Measurements from ENCODE around the gene TMEM9.
A peak's percentile ranks its signal among the peaks of the same experiment; 100 is the strongest.

TMEM9 gene
- 5.4 to 18.9 (median 10.3) reads per million in 9 experiments for total RNA-seq

DNA sequence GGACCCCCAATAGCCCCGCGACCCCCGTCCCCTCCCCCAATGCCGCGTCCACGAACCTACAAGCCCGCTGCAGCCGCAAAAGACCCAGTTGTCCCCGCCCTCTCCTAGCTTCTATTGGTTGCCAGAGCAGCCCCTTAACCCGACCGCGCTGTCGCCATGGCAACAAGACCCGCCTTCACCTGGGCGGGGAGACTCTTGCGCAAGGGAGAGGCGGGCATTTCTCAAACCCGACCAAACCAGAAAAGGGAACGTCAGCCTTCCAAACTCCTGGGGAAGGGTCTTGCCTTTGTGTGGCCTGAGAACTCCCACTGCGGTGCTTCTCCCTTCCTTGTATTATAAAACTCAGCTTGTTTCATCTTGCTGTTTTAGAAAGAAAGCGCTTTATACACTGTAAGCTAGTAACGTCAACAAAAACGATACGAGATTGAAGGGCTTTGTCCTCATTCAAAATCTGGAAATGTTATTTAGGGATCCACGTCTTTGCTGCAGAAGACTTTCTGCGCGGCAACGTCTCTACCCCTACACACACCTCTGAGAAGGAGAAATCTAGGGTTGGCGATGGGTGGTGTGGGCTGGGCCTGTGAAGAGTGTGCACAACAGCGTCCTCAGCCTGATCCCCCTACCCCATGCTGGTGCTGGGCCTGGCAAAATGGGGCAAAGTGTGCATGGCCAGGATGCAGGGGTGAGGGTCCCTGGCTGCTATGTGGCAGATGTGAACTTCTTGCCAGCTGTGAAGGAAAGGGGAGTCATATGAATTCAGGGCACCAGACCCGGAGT is at the start of gene TMEM9:
Gene TMEM9 (minus strand): TSS at position 86 of the 777 bp plus-strand sequence. CDS start 551 bp downstream, outside the sequence.
- Mint-ChIP-seq H3K4me3 (peak within 1 kb of the TSS; percentile 87 to 95), H3K27me3 (peaks cover 30 to 35% of the 10 kb centered on the region in 2 donors), H3K4me1 (ENCODE audit: low read depth in 2 of 2) (peaks cover 14 to 25% of the 10 kb centered on the region in 2 donors), H3K36me3 (ENCODE audit: insufficient read depth) (peaks cover 13% of the 10 kb centered on the region), H3K9me3 (no peaks in the 10 kb centered on the region), H3K27ac (peak within 1 kb of the TSS; percentile 88 to 92)
- DNase-seq (peak; percentile 99), ATAC-seq (replicated peaks) (peak; percentile 97)

GRCh38 chr1:201198598-201198997 is 44.3 kb upstream of the TMEM9 start:
- no peak for DNase-seq
- H3K4me3 Mint-ChIP-seq, result no peak overlapping the region
- ATAC-seq (replicated peaks), result no peak
- peaks cover 13 to 15% of the 10 kb centered on the region in 2 donors for H3K27me3 Mint-ChIP-seq
- H3K27ac Mint-ChIP-seq, result no peak overlapping the region
- H3K36me3 Mint-ChIP-seq (ENCODE audit: insufficient read depth), result peaks cover under 1% of the 10 kb centered on the region
- no peaks in the 10 kb centered on the region for H3K9me3 Mint-ChIP-seq
- no peaks in the 10 kb centered on the region for H3K4me1 Mint-ChIP-seq (ENCODE audit: low read depth in 2 of 2)

- no peak for DNase-seq
These were observed 39.8 kb upstream of the TMEM9 start for GRCh38 chr1:201194046-201194445.

GRCh38 chr1:201192261-201192788 is 38.1 kb upstream of the TMEM9 start:
- DNase-seq (no peak), ATAC-seq (replicated peaks) (no peak)
- Mint-ChIP-seq H3K27ac (no peak overlapping the region), H3K9me3 (no peaks in the 10 kb centered on the region), H3K4me1 (ENCODE audit: low read depth in 2 of 2) (no peaks in the 10 kb centered on the region), H3K4me3 (no peak overlapping the region), H3K36me3 (ENCODE audit: insufficient read depth) (peaks cover 2% of the 10 kb centered on the region), H3K27me3 (peaks cover 26 to 46% of the 10 kb centered on the region in 2 donors)

More at GRCh38 chr1:201194046-201194445, 39.8 kb upstream of the TMEM9 start:
- no peaks in the 10 kb centered on the region for H3K9me3 Mint-ChIP-seq
- H3K27ac Mint-ChIP-seq, result no peak overlapping the region
- H3K36me3 Mint-ChIP-seq (ENCODE audit: insufficient read depth), result peaks cover 2% of the 10 kb centered on the region
- H3K4me3 Mint-ChIP-seq, result no peak overlapping the region
- H3K27me3 Mint-ChIP-seq, result peaks cover 26 to 44% of the 10 kb centered on the region in 2 donors
- H3K4me1 Mint-ChIP-seq (ENCODE audit: low read depth in 2 of 2), result no peaks in the 10 kb centered on the region
- no peak for ATAC-seq (replicated peaks)

DNA sequence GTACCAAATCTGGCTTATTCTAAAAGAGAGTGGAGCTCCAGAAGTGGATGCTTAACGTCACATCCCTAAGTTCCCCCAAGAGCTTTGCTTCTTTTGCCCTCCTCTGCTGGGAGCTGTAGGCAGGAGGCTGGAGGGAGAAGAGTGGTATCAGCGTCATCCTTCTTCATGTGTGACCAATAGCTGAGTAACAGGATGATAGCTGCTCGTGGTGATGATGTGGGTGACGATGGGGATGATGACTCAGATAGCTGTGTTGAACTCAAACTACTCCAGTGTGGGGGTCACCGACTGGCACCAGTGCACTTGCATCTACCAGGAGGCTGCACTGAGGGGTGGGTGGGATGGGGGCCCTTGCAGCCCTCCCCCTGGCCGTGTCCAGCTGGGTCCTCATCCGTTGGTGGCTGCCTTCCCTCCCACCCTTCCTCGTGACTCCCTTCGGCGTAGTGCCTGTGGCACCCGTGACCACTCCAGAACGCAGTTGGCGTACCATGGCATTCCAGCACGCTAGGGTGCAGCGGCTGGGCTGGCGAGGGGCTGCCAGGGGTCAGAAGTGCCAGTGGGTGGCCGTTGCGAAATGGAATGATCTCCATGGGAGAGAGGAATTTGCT is 37.5 kb upstream of the TMEM9 start:
- ATAC-seq (replicated peaks), result peak; percentile 21
- H3K36me3 Mint-ChIP-seq (ENCODE audit: insufficient read depth), result peaks cover 2% of the 10 kb centered on the region

DNA sequence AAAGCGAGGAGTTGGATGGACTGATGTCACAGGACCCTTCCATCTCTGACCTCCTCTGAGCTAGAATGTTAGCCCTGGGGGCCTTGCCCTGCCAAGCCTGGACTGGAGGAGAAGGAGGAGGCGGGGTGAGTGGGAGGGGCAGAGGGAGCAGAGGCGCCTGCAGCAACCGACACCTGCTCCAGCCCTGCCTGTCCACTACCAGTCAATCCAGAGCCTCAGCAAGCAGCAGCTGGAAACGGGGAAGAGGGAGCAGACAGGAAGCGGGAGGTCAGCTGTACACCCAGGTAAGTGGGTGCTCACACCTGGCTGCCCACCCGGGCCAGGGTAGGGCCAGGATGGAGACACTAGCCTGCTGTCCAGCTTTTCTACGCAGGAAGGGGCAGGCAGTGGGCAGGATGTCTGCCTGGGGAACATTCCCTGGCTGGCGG is 36.4 kb upstream of the TMEM9 start, which contains the start of gene IGFN1:
Gene IGFN1 (plus strand): TSS at position 201 of the 428 bp plus-strand sequence. CDS start 2,470 bp downstream, outside the sequence.
- ATAC-seq (replicated peaks), result no peak
- H3K36me3 Mint-ChIP-seq (ENCODE audit: insufficient read depth), result peaks cover 2% of the 10 kb centered on the region

More for the DNA sequence above, 37.5 kb upstream of the TMEM9 start:
- no peaks in the 10 kb centered on the region for H3K9me3 Mint-ChIP-seq
- no peak for DNase-seq
- no peaks in the 10 kb centered on the region for H3K4me1 Mint-ChIP-seq (ENCODE audit: low read depth in 2 of 2)
- no peak overlapping the region for H3K4me3 Mint-ChIP-seq
- no peak overlapping the region for H3K27ac Mint-ChIP-seq
- peaks cover 26 to 46% of the 10 kb centered on the region in 2 donors for H3K27me3 Mint-ChIP-seq

GRCh38 chr1:201190005-201190404 is 35.7 kb upstream of the TMEM9 start:
- ATAC-seq (replicated peaks) (no peak), DNase-seq (no peak)
- no peaks in the 10 kb centered on the region for H3K9me3 Mint-ChIP-seq
- H3K36me3 Mint-ChIP-seq (ENCODE audit: insufficient read depth), result peaks cover 2% of the 10 kb centered on the region
- H3K4me1 Mint-ChIP-seq (ENCODE audit: low read depth in 2 of 2), result no peaks in the 10 kb centered on the region
- H3K27ac Mint-ChIP-seq, result no peak overlapping the region
- H3K4me3 Mint-ChIP-seq, result no peak overlapping the region
- peaks cover 26 to 42% of the 10 kb centered on the region in 2 donors for H3K27me3 Mint-ChIP-seq

More for the DNA sequence above, 36.4 kb upstream of the TMEM9 start, which contains the start of gene IGFN1:
- H3K27ac Mint-ChIP-seq, result no peak within 1 kb of the TSS
- no peaks in the 10 kb centered on the region for H3K9me3 Mint-ChIP-seq
- H3K4me1 Mint-ChIP-seq (ENCODE audit: low read depth in 2 of 2), result no peaks in the 10 kb centered on the region
- peaks cover 26 to 43% of the 10 kb centered on the region in 2 donors for H3K27me3 Mint-ChIP-seq
- DNase-seq, result no peak
- H3K4me3 Mint-ChIP-seq, result no peak within 1 kb of the TSS

DNA sequence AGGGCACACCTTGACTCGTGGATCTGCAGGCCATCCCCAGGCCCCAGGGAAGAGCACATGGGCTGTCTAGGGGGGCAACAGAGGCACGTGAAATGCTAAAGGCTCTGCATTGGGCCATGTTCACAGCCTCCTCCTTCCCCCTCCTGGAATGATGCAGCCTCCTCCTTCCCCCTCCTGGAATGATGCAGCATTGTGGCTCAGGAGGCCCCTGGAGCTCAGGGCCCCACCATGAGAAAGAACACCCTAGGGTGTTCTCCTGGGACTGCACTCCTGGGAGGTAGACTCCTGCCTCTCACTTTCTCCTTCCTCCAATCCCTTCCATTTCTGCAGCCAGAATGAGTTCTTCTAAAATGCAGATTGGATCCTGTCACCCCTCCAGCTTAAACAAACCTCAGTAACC is 34.8 kb upstream of the TMEM9 start:
- H3K27ac Mint-ChIP-seq, result no peak overlapping the region
- no peak overlapping the region for H3K4me3 Mint-ChIP-seq
- no peaks in the 10 kb centered on the region for H3K4me1 Mint-ChIP-seq (ENCODE audit: low read depth in 2 of 2)
- H3K36me3 Mint-ChIP-seq (ENCODE audit: insufficient read depth), result peaks cover 5% of the 10 kb centered on the region
- DNase-seq (no peak), ATAC-seq (replicated peaks) (no peak)
- H3K9me3 Mint-ChIP-seq, result no peaks in the 10 kb centered on the region
- H3K27me3 Mint-ChIP-seq, result peaks cover 35 to 51% of the 10 kb centered on the region in 2 donors

- Mint-ChIP-seq H3K4me1 (ENCODE audit: low read depth in 2 of 2) (no peaks in the 10 kb centered on the region), H3K27ac (no peak overlapping the region), H3K9me3 (no peaks in the 10 kb centered on the region), H3K27me3 (peaks cover 49 to 58% of the 10 kb centered on the region in 2 donors), H3K36me3 (ENCODE audit: insufficient read depth) (peaks cover 3% of the 10 kb centered on the region), H3K4me3 (no peak overlapping the region)
- peak; percentile 19 for ATAC-seq (replicated peaks)
- no peak for DNase-seq
These were observed 31.9 kb upstream of the TMEM9 start for GRCh38 chr1:201186192-201186591.

GRCh38 chr1:201185527-201186128 is 31.4 kb upstream of the TMEM9 start:
- H3K9me3 Mint-ChIP-seq, result no peaks in the 10 kb centered on the region
- DNase-seq (no peak), ATAC-seq (replicated peaks) (no peak)
- H3K4me3 Mint-ChIP-seq, result no peak overlapping the region
- H3K36me3 Mint-ChIP-seq (ENCODE audit: insufficient read depth), result peaks cover 3% of the 10 kb centered on the region
- H3K27me3 Mint-ChIP-seq, result peaks cover 46 to 58% of the 10 kb centered on the region in 2 donors
- H3K27ac Mint-ChIP-seq, result no peak overlapping the region
- no peaks in the 10 kb centered on the region for H3K4me1 Mint-ChIP-seq (ENCODE audit: low read depth in 2 of 2)

GRCh38 chr1:201185123-201185453 is 30.8 kb upstream of the TMEM9 start:
- Mint-ChIP-seq H3K4me3 (no peak overlapping the region), H3K36me3 (ENCODE audit: insufficient read depth) (peaks cover 3% of the 10 kb centered on the region), H3K27ac (no peak overlapping the region), H3K4me1 (ENCODE audit: low read depth in 2 of 2) (no peaks in the 10 kb centered on the region), H3K9me3 (no peaks in the 10 kb centered on the region), H3K27me3 (peaks cover 44 to 58% of the 10 kb centered on the region in 2 donors)
- ATAC-seq (replicated peaks), result no peak
- no peak for DNase-seq

DNA sequence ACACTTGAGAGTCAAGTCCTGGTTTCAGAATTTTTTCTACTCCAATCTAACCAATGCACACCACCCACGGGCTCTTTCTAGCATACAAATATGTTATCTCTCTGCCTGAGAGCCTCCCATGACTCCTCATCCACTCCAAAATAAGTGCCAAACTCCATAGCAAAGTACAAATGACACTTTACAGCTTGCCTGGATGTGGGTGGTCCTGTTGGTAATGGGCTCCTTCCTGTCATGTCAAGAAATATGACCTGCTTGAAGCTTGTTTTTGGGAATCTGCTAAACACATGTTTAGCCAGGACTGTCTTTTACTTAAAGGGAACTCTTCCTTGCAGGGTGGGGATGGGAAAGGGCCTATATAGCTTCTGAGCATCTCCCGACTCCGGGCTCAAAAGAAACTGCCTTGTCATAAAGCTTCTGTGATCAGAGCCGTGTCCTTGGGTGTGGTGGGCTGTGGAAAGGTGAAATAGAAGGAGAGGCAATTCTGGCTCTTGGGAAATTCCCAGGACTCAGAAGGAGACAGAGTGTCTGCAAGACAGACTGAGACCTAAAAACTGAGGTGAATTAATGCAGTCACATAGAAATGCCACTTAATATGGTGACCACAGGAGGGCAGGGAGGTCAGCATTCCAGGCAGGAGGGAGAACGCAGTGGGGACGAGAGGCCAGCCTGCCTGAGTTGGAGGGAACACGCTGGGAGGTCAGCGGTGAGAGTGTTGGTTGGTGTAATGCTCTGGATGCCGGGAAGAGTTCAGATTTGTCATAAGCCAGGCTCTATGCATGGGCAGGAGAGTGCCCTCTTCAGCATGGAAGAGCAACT is 30.2 kb upstream of the TMEM9 start:
- no peak for DNase-seq
- Mint-ChIP-seq H3K4me1 (ENCODE audit: low read depth in 2 of 2) (no peaks in the 10 kb centered on the region), H3K4me3 (no peak overlapping the region), H3K27ac (no peak overlapping the region), H3K36me3 (ENCODE audit: insufficient read depth) (peaks cover 3% of the 10 kb centered on the region), H3K9me3 (peaks cover 0 to under 1% of the 10 kb centered on the region in 2 donors), H3K27me3 (peaks cover 44 to 58% of the 10 kb centered on the region in 2 donors)
- ATAC-seq (replicated peaks), result no peak

GRCh38 chr1:201183753-201184152 is 29.5 kb upstream of the TMEM9 start:
- H3K27ac Mint-ChIP-seq, result no peak overlapping the region
- peaks cover 47 to 59% of the 10 kb centered on the region in 2 donors for H3K27me3 Mint-ChIP-seq
- DNase-seq, result no peak
- peaks cover 0 to 7% of the 10 kb centered on the region in 2 donors for H3K9me3 Mint-ChIP-seq
- H3K4me1 Mint-ChIP-seq (ENCODE audit: low read depth in 2 of 2), result no peaks in the 10 kb centered on the region
- H3K36me3 Mint-ChIP-seq (ENCODE audit: insufficient read depth), result peaks cover 3% of the 10 kb centered on the region
- H3K4me3 Mint-ChIP-seq, result no peak overlapping the region
- no peak for ATAC-seq (replicated peaks)

Data from effector memory CD8-positive, alpha-beta T cell (primary cell).